Keratinocyte (primary cell): ENCODE measurements around the gene RPS6KA5. TPM values are rescaled to one million over a fixed set of nuclear protein-coding genes. Genes with fewer than 3 reads are reported as not detected.

Experiments used
- DNase-seq: peaks from one replicate; pipeline ENCODE4 v3.0.0-alpha.2; 2011; ENCODE audit warnings: low read depth, missing footprints, low spot score
- FAIRE-seq: peaks from 2 replicates; lab custom pipeline; 2011; peaks lifted over from hg19 to GRCh38; lab: Jason Lieb, UNC
- H2AFZ ChIP-seq: 2 replicates; pipeline ENCODE4 v1.6.0; 2012; ENCODE audit warnings: low read length, control low read depth, inconsistent platforms; ENCODE audit not compliant: control insufficient read depth
- H3K27ac ChIP-seq: 2 replicates; pipeline ENCODE4 v1.5.1; 2011; ENCODE audit warnings: low read length; ENCODE audit not compliant: control insufficient read depth, insufficient read depth
- H3K27me3 ChIP-seq: 3 replicates; pipeline ENCODE4 v1.6.0; 2011; ENCODE audit warnings: low read length; ENCODE audit not compliant: control insufficient read depth, insufficient read depth; ENCODE audit errors: extremely low read depth
- H3K36me3 ChIP-seq, 2 experiments: 2 replicates in 1 of 2; 3 replicates in 1 of 2; pipeline ENCODE4 v1.5.1; 2011; ENCODE audit warnings: low read length in 2 of 2, mild to moderate bottlenecking in 1 of 2; ENCODE audit not compliant: control insufficient read depth in 2 of 2, insufficient read depth in 2 of 2; ENCODE audit errors: extremely low read depth in 1 of 2
- H3K4me1 ChIP-seq: 3 replicates; pipeline ENCODE4 v1.5.1; 2011; ENCODE audit warnings: low read length; ENCODE audit not compliant: control insufficient read depth, insufficient read depth; ENCODE audit errors: extremely low read depth
- H3K4me2 ChIP-seq: 3 replicates; pipeline ENCODE4 v1.6.0; 2011; ENCODE audit warnings: low read depth, low read length; ENCODE audit not compliant: control insufficient read depth, insufficient read depth; ENCODE audit errors: extremely low read depth
- H3K4me3 ChIP-seq, 3 experiments: fragments of 200-600 bp in 1 of 3; sonication (generic) in 1 of 3; 2 replicates in 2 of 3; 3 replicates in 1 of 3; pipeline ENCODE4 v1.5.1; 2011 to 2016; ENCODE audit warnings: low read length in 3 of 3, mild to moderate bottlenecking in 3 of 3, control low read depth in 2 of 3, inconsistent platforms in 1 of 3, low read depth in 1 of 3, mixed read lengths in 1 of 3, mixed run types in 1 of 3, moderate library complexity in 1 of 3; ENCODE audit not compliant: control insufficient read depth in 2 of 3, insufficient read depth in 2 of 3; ENCODE audit errors: extremely low read depth in 1 of 3
- H3K79me2 ChIP-seq: 2 replicates; pipeline ENCODE4 v1.6.0; 2012; ENCODE audit warnings: low read length; ENCODE audit not compliant: control insufficient read depth, insufficient read depth
- H3K9ac ChIP-seq: 3 replicates; pipeline ENCODE4 v1.6.0; 2011; ENCODE audit warnings: low read length; ENCODE audit not compliant: control insufficient read depth, insufficient read depth; ENCODE audit errors: extremely low read depth
- H3K9me1 ChIP-seq: 3 replicates; pipeline ENCODE4 v1.6.0; 2011; ENCODE audit warnings: low read length; ENCODE audit not compliant: control insufficient read depth, insufficient read depth; ENCODE audit errors: extremely low read depth
- H3K9me3 ChIP-seq: 2 replicates; pipeline ENCODE4 v1.5.1; 2012; ENCODE audit warnings: low read depth, low read length; ENCODE audit not compliant: control insufficient read depth
- H4K20me1 ChIP-seq: 3 replicates; pipeline ENCODE4 v1.6.0; 2011; ENCODE audit warnings: low read length; ENCODE audit not compliant: control insufficient read depth, insufficient read depth; ENCODE audit errors: extremely low read depth
- EZH2 ChIP-seq: IDR thresholded peaks from one replicate; pipeline ENCODE4 v1.6.1; 2012; ENCODE audit warnings: inconsistent platforms, mild to moderate bottlenecking, low read length, moderate library complexity
- dilution Hi-C: fragments of 300-500 bp; cut with MboI; formaldehyde crosslinking; loops from one replicate; pipeline ENCODE4 v1.7.0; 2020; ENCODE audit warnings: low sequenced_read_pairs; ENCODE audit not compliant: extremely low pct_ligation_motif_present
- polyA plus RNA-seq, 5 experiments: library from polyadenylated mRNA; depleted of rRNA in 3 of 5; stranded (reverse) in 3 of 5; stranded (forward) in 1 of 5; unstranded in 1 of 5; fragments of >200 nt; gene quantifications; 1 replicate in 1 of 5; 2 replicates in 3 of 5; 3 replicates in 1 of 5; pipeline versions ENCODE4 v1.2.1 to v1.2.3, GENCODE V29; 2011 to 2012; ENCODE audit warnings: missing spikeins in 2 of 5, low read depth in 1 of 5, low replicate concordance in 1 of 5
- TF ChIP-seq, protein P1 (sequence below), 3 experiments: IDR thresholded peaks in 1 of 3; conservative IDR thresholded peaks in 1 of 3; optimal IDR thresholded peaks in 1 of 3; 2 replicates in 2 of 3; 3 replicates in 1 of 3; pipeline versions ENCODE3 to v1.5.1; 2011; ENCODE audit warnings: low read length in 3 of 3, mild to moderate bottlenecking in 3 of 3, moderate library complexity in 2 of 3, control low read depth in 1 of 3, inconsistent platforms in 1 of 3; ENCODE audit not compliant: insufficient read depth in 2 of 3; ENCODE audit errors: extremely low read depth in 1 of 3

Gene RPS6KA5
- polyA plus RNA-seq, 1 donor (not counting 4 experiments of a cell fraction or from before 2014, with no cell fraction given), result 2.9 TPM

- no peak for DNase-seq
- H3K9ac ChIP-seq, result no peak overlapping the region
- no peaks in the 10 kb centered on the region for H3K36me3 ChIP-seq
- H3K4me3 ChIP-seq, result no peak overlapping the region
- no peaks in the 10 kb centered on the region for H4K20me1 ChIP-seq
- H3K79me2 ChIP-seq, result no peaks in the 10 kb centered on the region
- no peak for FAIRE-seq
- H3K27me3 ChIP-seq, result no peaks in the 10 kb centered on the region
- no peaks in the 10 kb centered on the region for H3K9me1 ChIP-seq
- no peak overlapping the region for H3K4me2 ChIP-seq
- peaks cover 19% of the 10 kb centered on the region for H3K4me1 ChIP-seq
- TF ChIP-seq, protein P1, sequence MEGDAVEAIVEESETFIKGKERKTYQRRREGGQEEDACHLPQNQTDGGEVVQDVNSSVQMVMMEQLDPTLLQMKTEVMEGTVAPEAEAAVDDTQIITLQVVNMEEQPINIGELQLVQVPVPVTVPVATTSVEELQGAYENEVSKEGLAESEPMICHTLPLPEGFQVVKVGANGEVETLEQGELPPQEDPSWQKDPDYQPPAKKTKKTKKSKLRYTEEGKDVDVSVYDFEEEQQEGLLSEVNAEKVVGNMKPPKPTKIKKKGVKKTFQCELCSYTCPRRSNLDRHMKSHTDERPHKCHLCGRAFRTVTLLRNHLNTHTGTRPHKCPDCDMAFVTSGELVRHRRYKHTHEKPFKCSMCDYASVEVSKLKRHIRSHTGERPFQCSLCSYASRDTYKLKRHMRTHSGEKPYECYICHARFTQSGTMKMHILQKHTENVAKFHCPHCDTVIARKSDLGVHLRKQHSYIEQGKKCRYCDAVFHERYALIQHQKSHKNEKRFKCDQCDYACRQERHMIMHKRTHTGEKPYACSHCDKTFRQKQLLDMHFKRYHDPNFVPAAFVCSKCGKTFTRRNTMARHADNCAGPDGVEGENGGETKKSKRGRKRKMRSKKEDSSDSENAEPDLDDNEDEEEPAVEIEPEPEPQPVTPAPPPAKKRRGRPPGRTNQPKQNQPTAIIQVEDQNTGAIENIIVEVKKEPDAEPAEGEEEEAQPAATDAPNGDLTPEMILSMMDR (optimal IDR thresholded peaks at IDR 0.05 in 1 of 3, IDR thresholded peaks at IDR 0.05 in 1 of 3, conservative IDR thresholded peaks at IDR 0.05 in 1 of 3; ENCODE audit: extremely low read depth in 1 of 3, insufficient read depth in 2 of 3, low read length in 3 of 3), result no peak
- no peak for TF ChIP-seq EZH2
- no peak overlapping the region for H2AFZ ChIP-seq
- no peak overlapping the region for H3K27ac ChIP-seq
- H3K9me3 ChIP-seq, result no peaks in the 10 kb centered on the region
- dilution Hi-C loops, result no loop called here
These were observed 192.9 kb downstream of the RPS6KA5 start for GRCh38 chr14:90867501-90867900.

DNA sequence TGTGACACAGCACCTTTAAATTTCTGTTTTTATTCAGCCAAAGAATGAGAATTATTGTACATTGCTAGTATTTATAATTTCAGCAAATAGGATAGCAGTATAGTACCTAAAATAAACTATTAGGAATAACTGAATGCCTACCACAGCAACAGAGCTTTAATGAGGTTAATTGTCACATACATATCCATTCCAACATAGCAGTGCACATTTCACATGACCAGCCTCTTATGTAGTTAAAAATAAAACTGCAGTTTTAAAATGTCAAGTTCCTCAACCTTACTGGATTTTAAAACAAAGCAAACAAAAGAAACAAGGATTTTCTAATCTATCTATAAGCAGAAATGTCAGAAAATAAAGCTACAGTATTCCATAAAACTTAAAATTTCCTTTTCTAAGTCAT, 193.6 kb downstream of the RPS6KA5 start:
- no peaks in the 10 kb centered on the region for H3K36me3 ChIP-seq
- no peaks in the 10 kb centered on the region for H3K9me3 ChIP-seq
- H3K27ac ChIP-seq, result no peak overlapping the region
- H3K4me3 ChIP-seq, result no peak overlapping the region
- no peak overlapping the region for H2AFZ ChIP-seq
- H3K79me2 ChIP-seq, result no peaks in the 10 kb centered on the region
- TF ChIP-seq, protein P1 (optimal IDR thresholded peaks at IDR 0.05 in 1 of 3, IDR thresholded peaks at IDR 0.05 in 1 of 3, conservative IDR thresholded peaks at IDR 0.05 in 1 of 3; ENCODE audit: extremely low read depth in 1 of 3, insufficient read depth in 2 of 3, low read length in 3 of 3), result no peak
- no peak for TF ChIP-seq EZH2
- no peak for FAIRE-seq
- H3K9ac ChIP-seq, result no peak overlapping the region
- no peaks in the 10 kb centered on the region for H3K27me3 ChIP-seq
- H3K4me2 ChIP-seq, result no peak overlapping the region
- no peaks in the 10 kb centered on the region for H3K9me1 ChIP-seq
- dilution Hi-C loops, result no loop called here
- peaks cover 14% of the 10 kb centered on the region for H3K4me1 ChIP-seq
- DNase-seq, result no peak
- H4K20me1 ChIP-seq, result no peaks in the 10 kb centered on the region
